HG02981 (cell line): ENCODE measurements around the gene CDKAL1.
A peak's percentile ranks its signal among the peaks of the same experiment; 100 is the strongest.
"Not testable (repeated sequence)": the region's sequence is repeated elsewhere in the genome, so short reads cannot be mapped to it uniquely, and the experiment has no call there.

Experiments
- ATAC-seq: cut with Tn5 transposase; IDR thresholded peaks from one replicate; pipeline ENCODE4 v1.9.1; 2021; ENCODE audit warnings: mild to moderate bottlenecking, moderate library complexity; ENCODE audit not compliant: unreplicated experiment

Gene CDKAL1

GRCh38 chr6:20632696-20633095 lies 98.4 kb downstream of the CDKAL1 start:
- ATAC-seq = no peak

GRCh38 chr6:20633566-20634340 lies 99.5 kb downstream of the CDKAL1 start:
- no peak for ATAC-seq

GRCh38 chr6:20639161-20639560 lies 104.9 kb downstream of the CDKAL1 start:
- no peak for ATAC-seq

DNA sequence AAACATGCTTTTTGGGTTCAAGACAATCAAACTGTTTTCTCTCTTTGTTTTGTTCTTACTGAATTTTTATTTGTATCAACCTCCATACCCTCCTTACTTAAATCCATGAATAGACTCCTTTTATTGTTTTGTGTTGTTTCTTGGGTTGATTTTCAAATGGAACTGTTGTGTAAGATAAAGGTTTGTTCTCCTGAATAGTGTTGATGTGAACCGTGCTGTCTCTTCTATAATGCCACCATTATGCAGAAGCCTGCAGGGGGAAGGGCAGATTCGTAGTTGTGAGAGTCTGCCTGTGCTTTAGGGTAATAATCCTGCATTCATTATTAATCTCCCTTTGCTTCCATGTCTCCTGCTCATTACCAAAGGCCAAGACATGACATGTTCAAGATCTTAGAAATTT lies 105.9 kb downstream of the CDKAL1 start:
- ATAC-seq = no peak

DNA sequence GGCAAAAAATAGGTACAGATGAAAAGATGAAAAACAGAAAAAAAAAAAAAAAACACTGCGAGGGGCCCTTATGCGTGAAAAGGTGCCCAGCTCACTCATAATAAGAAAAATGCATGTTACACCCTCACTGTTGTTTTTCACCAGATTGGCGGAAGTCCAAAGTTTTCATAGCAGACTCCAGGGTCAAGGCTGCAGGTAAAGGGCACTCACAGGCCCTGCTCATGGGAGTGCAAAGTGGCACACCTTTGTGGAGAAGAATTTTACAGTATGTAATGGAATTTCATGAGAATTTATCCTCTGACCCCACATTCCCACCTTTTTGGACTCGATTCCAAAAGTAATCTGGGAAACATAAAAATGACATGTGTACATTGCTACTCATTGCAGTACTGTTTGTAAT lies 108.2 kb downstream of the CDKAL1 start:
- no peak for ATAC-seq

DNA sequence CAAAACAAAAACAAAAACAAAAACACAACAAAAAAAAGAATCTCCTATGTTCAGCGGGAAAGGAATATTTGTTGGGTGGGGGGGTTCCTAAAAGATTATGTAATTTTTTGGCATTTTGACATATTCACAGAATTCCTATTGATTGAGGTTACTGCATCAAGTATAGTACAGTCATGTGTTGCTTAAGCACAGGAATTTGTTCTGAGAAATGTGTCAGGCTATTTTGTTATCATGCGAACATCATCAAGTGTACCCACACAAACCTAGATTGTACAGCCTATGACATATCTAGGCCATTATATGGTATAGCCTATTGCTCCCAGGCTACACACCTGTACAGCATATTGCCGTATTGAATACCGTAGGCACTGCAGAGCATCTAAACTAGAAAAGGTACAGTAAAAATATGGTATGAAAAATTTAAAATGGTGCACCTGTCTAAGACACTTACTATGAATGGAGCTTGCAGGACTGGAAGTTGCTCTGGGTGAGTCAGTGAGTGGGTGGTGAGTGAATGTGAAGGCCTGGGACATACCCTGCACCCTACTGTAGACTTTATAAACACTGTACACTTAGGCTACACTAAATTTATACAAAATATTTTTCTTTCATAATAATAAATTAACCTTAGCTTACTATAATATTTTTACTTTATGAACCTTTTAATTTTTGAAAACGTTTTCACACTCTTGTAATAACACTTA lies 110.6 kb downstream of the CDKAL1 start:
- no peak for ATAC-seq

DNA sequence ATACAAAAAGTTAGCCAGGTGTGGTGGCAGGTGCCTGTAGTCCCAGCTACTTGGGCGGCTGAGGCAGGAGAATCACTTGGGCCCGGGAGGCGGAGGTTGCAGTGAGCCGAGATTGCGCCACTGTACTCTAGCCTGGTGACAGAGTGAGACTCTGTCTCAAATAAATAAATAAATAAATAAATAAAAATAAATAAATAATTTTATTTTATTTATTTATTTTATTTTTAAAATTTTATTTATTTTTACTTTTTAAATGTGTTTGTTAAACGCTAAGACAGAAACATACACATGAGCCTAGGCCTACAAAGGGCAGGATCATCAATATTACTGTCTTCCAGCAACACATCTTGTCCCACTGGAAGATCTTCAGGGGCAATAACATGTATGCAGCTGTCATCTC lies 111.3 kb downstream of the CDKAL1 start:
- ATAC-seq = not testable (repeated sequence)

DNA sequence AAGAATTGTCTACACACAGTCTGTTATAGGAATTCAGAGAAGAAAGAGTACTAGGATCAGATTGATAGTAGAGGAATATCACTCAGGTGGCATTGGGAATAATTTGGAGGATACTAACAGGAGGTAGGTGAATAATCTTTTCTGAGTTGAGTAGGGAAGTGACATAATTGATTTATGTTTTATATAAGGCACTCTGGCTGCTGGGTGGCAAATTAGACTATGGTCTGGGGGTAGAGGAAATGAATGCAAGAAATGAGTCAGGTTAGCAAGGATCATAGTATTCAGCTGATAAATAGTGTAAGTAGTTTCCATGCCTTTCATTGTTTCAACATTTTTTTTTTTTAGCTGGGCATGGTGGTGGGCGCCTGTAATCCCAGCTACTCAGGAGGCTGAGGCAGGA lies 113.3 kb downstream of the CDKAL1 start:
- no peak for ATAC-seq

DNA sequence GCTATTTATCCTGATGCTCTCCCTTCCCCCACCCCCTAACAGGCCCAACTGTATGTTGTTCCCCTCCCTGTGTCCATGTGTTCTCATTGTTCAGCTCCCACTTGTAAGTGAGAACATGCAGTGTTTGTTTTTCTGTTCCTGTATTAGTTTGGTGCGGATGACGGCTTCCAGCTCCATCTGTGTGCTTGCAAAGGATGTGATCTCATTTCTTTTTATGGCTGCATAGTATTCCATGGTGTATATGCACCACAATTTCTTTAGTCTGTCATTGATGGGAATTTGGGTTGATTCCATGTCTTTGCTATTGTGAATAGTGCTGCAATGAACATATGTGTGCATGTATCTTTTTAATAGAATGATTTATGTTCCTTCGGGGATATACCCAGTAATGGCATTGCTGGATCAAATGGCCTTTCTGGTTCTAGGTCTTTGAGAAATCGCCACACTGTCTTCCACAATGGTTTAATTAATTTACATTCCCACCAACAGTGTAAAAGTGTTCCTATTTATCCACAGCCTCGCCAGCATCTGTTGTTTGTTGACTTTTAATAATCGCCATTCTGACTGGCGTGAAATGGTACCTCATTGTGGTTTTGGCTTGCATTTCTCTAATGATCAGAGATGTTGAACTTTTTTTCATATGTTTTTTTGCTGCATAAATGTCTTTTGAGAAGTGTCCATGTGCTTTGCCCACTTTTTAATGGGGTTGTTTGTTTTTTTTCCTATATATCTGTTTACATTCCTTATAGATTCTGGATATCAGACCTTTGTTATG lies 115.6 kb downstream of the CDKAL1 start:
- ATAC-seq = not testable (repeated sequence)

- ATAC-seq = no peak
These were observed 118.2 kb downstream of the CDKAL1 start for GRCh38 chr6:20652299-20653084.

GRCh38 chr6:20653085-20653479 lies 118.8 kb downstream of the CDKAL1 start:
- ATAC-seq = no peak

DNA sequence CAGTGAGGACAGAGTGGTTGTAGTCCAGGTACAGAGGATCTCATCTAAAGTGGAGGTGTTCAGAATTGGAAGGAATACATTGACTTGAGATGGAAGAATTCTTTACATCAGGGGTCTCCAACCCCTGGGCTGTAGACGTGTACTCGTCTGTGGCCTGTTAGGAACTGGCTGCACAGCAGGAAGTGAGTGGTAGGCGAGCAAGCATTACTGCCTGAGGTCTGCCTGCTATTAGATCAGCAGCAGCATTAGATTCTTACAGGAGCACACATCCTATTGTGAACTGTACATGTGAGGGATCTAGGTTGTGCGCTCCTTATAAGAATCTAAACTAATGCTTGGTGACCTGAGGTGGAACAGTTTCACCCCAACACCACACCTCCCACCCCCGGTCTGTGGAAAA lies 121.1 kb downstream of the CDKAL1 start:
- no peak for ATAC-seq

DNA sequence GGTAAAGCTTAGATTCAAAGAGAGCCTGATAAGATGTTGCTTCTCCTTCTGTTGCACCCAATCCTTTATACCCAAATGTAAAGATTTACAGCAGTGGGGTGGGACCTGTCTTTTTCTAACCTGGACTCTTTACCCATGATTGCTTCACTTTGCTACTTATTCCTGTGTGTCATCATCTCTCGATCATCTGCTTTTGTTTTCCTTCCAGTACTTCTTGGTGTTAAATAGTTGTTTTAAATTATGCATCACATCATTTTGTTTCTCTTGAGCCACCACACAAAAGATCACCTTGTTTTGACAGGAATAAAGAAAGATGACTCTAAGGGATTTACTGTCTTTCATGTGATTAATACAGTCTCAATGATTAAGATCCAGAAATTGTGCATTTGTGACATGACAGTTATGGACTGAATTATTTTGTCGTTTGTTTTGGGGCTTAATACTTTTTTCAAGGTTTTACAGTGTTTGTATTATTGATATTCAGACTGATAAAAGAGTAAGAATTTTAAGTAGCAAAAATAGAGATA lies 123.1 kb downstream of the CDKAL1 start:
- no peak for ATAC-seq

- ATAC-seq = no peak
These were observed 123.8 kb downstream of the CDKAL1 start for GRCh38 chr6:20658053-20658452.

GRCh38 chr6:20658516-20658915 lies 124.3 kb downstream of the CDKAL1 start:
- ATAC-seq = no peak

DNA sequence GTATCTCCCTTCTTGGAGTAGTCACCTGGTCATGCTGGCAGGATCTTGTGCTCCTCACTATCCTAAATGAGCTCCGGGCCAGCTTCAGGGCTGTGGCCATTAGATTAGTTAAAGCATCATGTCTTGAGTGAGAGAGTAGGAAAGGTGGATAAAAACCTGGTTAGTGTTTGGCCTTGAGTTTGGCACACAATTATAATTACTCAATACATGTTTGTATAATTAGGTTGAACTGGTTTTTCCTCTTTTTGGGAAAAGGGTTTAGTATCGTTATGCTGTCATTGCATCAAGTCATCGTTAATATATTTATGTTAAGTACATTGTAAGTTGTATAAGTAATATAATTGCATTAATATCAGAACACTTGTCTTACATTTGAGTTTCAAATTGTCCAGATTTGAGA lies 126.3 kb downstream of the CDKAL1 start:
- no peak for ATAC-seq

DNA sequence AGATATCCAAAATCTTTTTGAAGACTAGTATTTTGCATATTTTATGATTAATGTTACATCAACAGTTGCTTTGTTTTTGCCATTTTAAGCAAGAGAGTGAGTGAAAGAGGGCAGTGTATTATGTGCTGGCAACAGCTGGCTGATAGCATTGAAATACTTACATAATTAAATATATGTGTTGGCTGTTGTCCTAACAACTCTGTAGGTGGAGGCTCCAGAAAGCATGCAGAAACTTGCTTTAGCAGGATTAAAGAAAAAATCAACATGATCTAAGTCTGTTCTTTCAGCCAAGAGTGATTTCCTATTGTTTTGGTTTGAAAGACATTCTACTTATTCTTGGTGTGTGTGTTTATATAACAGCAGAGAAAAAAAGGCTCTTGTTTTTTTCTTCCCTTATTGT lies 127.5 kb downstream of the CDKAL1 start:
- ATAC-seq = no peak

DNA sequence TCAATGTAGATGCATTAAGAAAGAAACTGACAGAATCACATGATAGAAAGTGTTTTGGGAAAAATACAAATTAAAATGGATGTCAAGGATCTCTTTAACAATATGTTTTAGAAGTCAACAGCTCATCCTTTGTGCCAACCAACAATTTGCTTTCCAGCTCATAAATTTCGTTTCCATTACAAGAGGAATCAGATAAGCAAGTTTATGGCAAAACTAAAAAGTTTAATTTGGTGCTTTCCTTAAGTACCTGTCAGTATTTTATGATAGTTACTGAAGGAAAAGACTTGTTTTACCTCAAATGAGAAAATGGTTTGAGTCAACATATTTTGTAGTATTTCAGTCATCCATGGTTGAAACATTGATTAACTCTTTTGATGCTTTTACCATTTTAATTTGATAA lies 130.0 kb downstream of the CDKAL1 start:
- ATAC-seq = no peak

DNA sequence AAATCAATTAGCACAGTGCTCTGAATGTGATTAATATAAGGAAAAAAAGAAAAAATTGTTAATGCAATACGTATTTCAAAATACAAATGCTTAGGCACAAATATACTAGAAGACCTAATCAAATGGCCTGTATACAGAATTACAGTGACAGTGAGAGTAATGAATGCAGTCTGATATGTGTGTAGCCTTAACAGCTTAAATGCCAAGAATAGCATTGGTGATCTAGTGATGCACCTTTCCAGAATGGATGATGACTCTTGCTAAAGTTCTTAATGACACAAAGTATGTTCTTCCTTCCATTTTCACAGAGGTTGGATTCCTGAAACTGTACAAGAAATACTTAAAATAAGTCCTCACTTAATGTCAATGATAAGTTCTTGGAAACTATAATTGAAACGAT lies 131.0 kb downstream of the CDKAL1 start:
- ATAC-seq = no peak

GRCh38 chr6:20669571-20670314 lies 135.5 kb downstream of the CDKAL1 start:
- peak; percentile 96 for ATAC-seq
